Fibroblast of skin of left biceps (primary cell): Measurements from ENCODE around the gene IFNAR1.
"Not testable (repeated sequence)": the region's sequence is repeated elsewhere in the genome, so short reads cannot be mapped to it uniquely, and the experiment has no call there.

ENCODE experiments used
- DNase-seq, 2 experiments: peaks; one replicate each; pipeline ENCODE4 v3.0.0-alpha.2; 2013; ENCODE audit warnings: low read depth in 2 of 2

The IFNAR1 gene

GRCh38 chr21:33348706-33349105 lies 23.9 kb downstream of the IFNAR1 start:
- DNase-seq: no peak

GRCh38 chr21:33350676-33351075 lies 25.9 kb downstream of the IFNAR1 start:
- no peak for DNase-seq

- no peak for DNase-seq
These were observed 30.6 kb downstream of the IFNAR1 start for GRCh38 chr21:33355355-33355754.

GRCh38 chr21:33355996-33356395 lies 31.2 kb downstream of the IFNAR1 start:
- DNase-seq: no peak

- no peak for DNase-seq
These were observed 32.4 kb downstream of the IFNAR1 start for GRCh38 chr21:33357177-33357576.

GRCh38 chr21:33359446-33359845 lies 34.7 kb downstream of the IFNAR1 start:
- no peak for DNase-seq

GRCh38 chr21:33360281-33360680 lies 35.5 kb downstream of the IFNAR1 start:
- DNase-seq: peak in 1 of 2 experiments; percentile 29

- peak in 1 of 2 experiments; percentile 61 for DNase-seq
These were observed 36.3 kb downstream of the IFNAR1 start for GRCh38 chr21:33360881-33361602.

GRCh38 chr21:33362044-33362555 lies 37.3 kb downstream of the IFNAR1 start:
- no peak for DNase-seq

- not testable (repeated sequence) for DNase-seq
These were observed 39.3 kb downstream of the IFNAR1 start for GRCh38 chr21:33363911-33364609.

GRCh38 chr21:33364830-33365229 lies 40.1 kb downstream of the IFNAR1 start:
- DNase-seq: no peak

GRCh38 chr21:33367309-33367973 lies 42.7 kb downstream of the IFNAR1 start:
- no peak for DNase-seq

GRCh38 chr21:33368124-33368523 lies 43.4 kb downstream of the IFNAR1 start:
- no peak for DNase-seq

GRCh38 chr21:33368576-33368975 lies 43.8 kb downstream of the IFNAR1 start:
- DNase-seq: no peak

GRCh38 chr21:33369586-33369985 lies 44.8 kb downstream of the IFNAR1 start:
- DNase-seq: no peak

- DNase-seq: no peak
These were observed 45.5 kb downstream of the IFNAR1 start for GRCh38 chr21:33370305-33370704.

- no peak for DNase-seq
These were observed 46.6 kb downstream of the IFNAR1 start for GRCh38 chr21:33371366-33371765.

- DNase-seq: no peak
These were observed 47.8 kb downstream of the IFNAR1 start for GRCh38 chr21:33372582-33372981.

- no peak for DNase-seq
These were observed 48.7 kb downstream of the IFNAR1 start for GRCh38 chr21:33373451-33373850.

- no peak for DNase-seq
These were observed 49.3 kb downstream of the IFNAR1 start for GRCh38 chr21:33374080-33374449.

GRCh38 chr21:33374450-33375096 lies 49.8 kb downstream of the IFNAR1 start:
- no peak for DNase-seq

- DNase-seq: no peak
These were observed 50.4 kb downstream of the IFNAR1 start for GRCh38 chr21:33375101-33375644.
